Karpas-422 (cell line): ENCODE data around the gene CCZ1. TPM values are rescaled to one million over a fixed set of nuclear protein-coding genes. Genes with fewer than 3 reads are reported as not detected.
"Not testable (repeated sequence)": the region's sequence is repeated elsewhere in the genome, so short reads cannot be mapped to it uniquely, and the experiment has no call there.

Experiments
- DNase-seq: peaks from one replicate; pipeline ENCODE4 v3.0.0-alpha.2; 2015
- H2AFZ ChIP-seq: fragments of 200-600 bp; sonication (generic); 2 replicates; pipeline ENCODE4 v1.6.1; 2014; ENCODE audit warnings: antibody characterized with exemption, low read length, mixed read lengths
- H3K27ac ChIP-seq: fragments of 200-600 bp; sonication (generic); 2 replicates; pipeline ENCODE4 v1.5.1; 2014; ENCODE audit warnings: mild to moderate bottlenecking, low read length, moderate library complexity
- H3K27me3 ChIP-seq: fragments of 200-600 bp; sonication (generic); 2 replicates; pipeline ENCODE4 v1.6.1; 2014; ENCODE audit warnings: low read length, mixed read lengths
- H3K36me3 ChIP-seq: fragments of 200-600 bp; sonication (generic); 2 replicates; pipeline ENCODE4 v1.6.1; 2014; ENCODE audit warnings: low read length, mixed read lengths; ENCODE audit not compliant: insufficient read depth
- H3K4me1 ChIP-seq: fragments of 200-600 bp; sonication (generic); 2 replicates; pipeline ENCODE4 v1.6.1; 2014; ENCODE audit warnings: mild to moderate bottlenecking, low read length, mixed read lengths
- H3K4me2 ChIP-seq: fragments of 200-600 bp; sonication (generic); 2 replicates; pipeline ENCODE4 v1.6.1; 2014; ENCODE audit warnings: low read length, low read depth, mild to moderate bottlenecking; ENCODE audit not compliant: poor library complexity, severe bottlenecking
- H3K4me3 ChIP-seq: fragments of 200-600 bp; sonication (generic); 2 replicates; pipeline ENCODE4 v1.5.1; 2014; ENCODE audit warnings: mild to moderate bottlenecking, antibody characterized with exemption, low read length, mixed read lengths
- H3K79me2 ChIP-seq: fragments of 200-600 bp; sonication (generic); 2 replicates; pipeline ENCODE4 v1.6.1; 2014; ENCODE audit warnings: mild to moderate bottlenecking, low read length, mixed read lengths
- H3K9ac ChIP-seq: fragments of 200-600 bp; sonication (generic); 2 replicates; pipeline ENCODE4 v1.6.0; 2014; ENCODE audit warnings: low read length
- H3K9me2 ChIP-seq: fragments of 200-600 bp; sonication (generic), shearing (Covaris generic); replicated peaks from 2 replicates; pipeline ENCODE4 v1.6.0; 2014; ENCODE audit warnings: mild to moderate bottlenecking, low read length, moderate library complexity; ENCODE audit not compliant: insufficient read depth
- H3K9me3 ChIP-seq: fragments of 300-700, 200-600 bp; sonication (generic); 2 replicates; pipeline ENCODE4 v1.6.1; 2014; ENCODE audit warnings: low read length, mixed read lengths
- H4K20me1 ChIP-seq: fragments of 200-600 bp; sonication (generic); 2 replicates; pipeline ENCODE4 v1.6.1; 2014; ENCODE audit warnings: mild to moderate bottlenecking, antibody characterized with exemption, low read length, low read depth; ENCODE audit not compliant: insufficient read depth
- total RNA-seq: library from RNA; depleted of rRNA; stranded (reverse); fragments of >200 nt; shearing (Covaris generic); gene quantifications from 2 replicates; pipeline ENCODE4 v1.2.3, GENCODE V29; 2014; ENCODE audit warnings: low replicate concordance; rRNA removed

The CCZ1 gene
- total RNA-seq, result 52.1 and 61.2 TPM in 2 replicates

- H3K9ac ChIP-seq, result peak within 1 kb of the TSS; percentile 61
- not testable (repeated sequence) for H3K27me3 ChIP-seq, H3K4me1 ChIP-seq, H3K79me2 ChIP-seq, H3K27ac ChIP-seq, H2AFZ ChIP-seq, H3K9me2 ChIP-seq, H4K20me1 ChIP-seq, H3K36me3 ChIP-seq, H3K9me3 ChIP-seq
- peak; percentile 83 for DNase-seq
- H3K4me2 ChIP-seq, result peak within 1 kb of the TSS; percentile 56
- H3K4me3 ChIP-seq, result peak within 1 kb of the TSS; percentile 61; the same call in 1 of the 2 replicates
These were observed at the start of gene CCZ1 for GRCh38 chr7:5898480-5899224. CCZ1 (plus strand) TSS chr7:5898733; CDS start chr7:5898800, 67 bp downstream.

GRCh38 chr7:5850944-5851343 is 47.6 kb upstream of the CCZ1 start:
- H4K20me1 ChIP-seq, result no peaks in the 10 kb centered on the region
- DNase-seq, result no peak
- no peaks in the 10 kb centered on the region for H3K27me3 ChIP-seq
- H3K79me2 ChIP-seq, result no peaks in the 10 kb centered on the region
- H3K4me2 ChIP-seq, result no peak overlapping the region
- no peaks in the 10 kb centered on the region for H3K4me1 ChIP-seq
- H3K4me3 ChIP-seq, result no peak overlapping the region
- H3K27ac ChIP-seq, result no peak overlapping the region
- no peak overlapping the region for H3K9ac ChIP-seq
- no peaks in the 10 kb centered on the region for H3K9me3 ChIP-seq
- no peaks in the 10 kb centered on the region for H3K9me2 ChIP-seq
- H2AFZ ChIP-seq, result no peak overlapping the region
- H3K36me3 ChIP-seq, result no peaks in the 10 kb centered on the region

- Histone ChIP-seq H3K4me3 (no peak overlapping the region), H3K27me3 (no peaks in the 10 kb centered on the region), H3K4me1 (no peaks in the 10 kb centered on the region), H3K9ac (no peak overlapping the region), H3K9me3 (no peaks in the 10 kb centered on the region), H4K20me1 (no peaks in the 10 kb centered on the region), H3K9me2 (no peaks in the 10 kb centered on the region), H3K4me2 (no peak overlapping the region), H3K36me3 (no peaks in the 10 kb centered on the region), H2AFZ (no peak overlapping the region), H3K79me2 (no peaks in the 10 kb centered on the region), H3K27ac (no peak overlapping the region)
- no peak for DNase-seq
These were observed 43.8 kb upstream of the CCZ1 start for GRCh38 chr7:5854738-5855137.

- H3K4me1 ChIP-seq, H3K4me3 ChIP-seq, H3K27ac ChIP-seq, H3K27me3 ChIP-seq, H4K20me1 ChIP-seq, H3K36me3 ChIP-seq, H3K9me2 ChIP-seq, H3K9me3 ChIP-seq, H2AFZ ChIP-seq, DNase-seq, H3K4me2 ChIP-seq, H3K9ac ChIP-seq, H3K79me2 ChIP-seq: not testable (repeated sequence)
These were observed 41.4 kb upstream of the CCZ1 start for GRCh38 chr7:5857041-5857575.

GRCh38 chr7:5858494-5858893 is 40.0 kb upstream of the CCZ1 start:
- H3K9me2 ChIP-seq, H3K4me1 ChIP-seq, DNase-seq, H3K9me3 ChIP-seq, H3K79me2 ChIP-seq, H3K4me2 ChIP-seq, H3K9ac ChIP-seq, H3K36me3 ChIP-seq, H3K27ac ChIP-seq, H3K27me3 ChIP-seq, H2AFZ ChIP-seq, H4K20me1 ChIP-seq, H3K4me3 ChIP-seq: not testable (repeated sequence)

GRCh38 chr7:5861281-5861680 is 37.3 kb upstream of the CCZ1 start:
- not testable (repeated sequence) for H2AFZ ChIP-seq, H3K4me3 ChIP-seq, H3K9me2 ChIP-seq, H4K20me1 ChIP-seq, H3K4me2 ChIP-seq, DNase-seq, H3K79me2 ChIP-seq, H3K9me3 ChIP-seq, H3K27ac ChIP-seq, H3K9ac ChIP-seq, H3K27me3 ChIP-seq, H3K4me1 ChIP-seq, H3K36me3 ChIP-seq

GRCh38 chr7:5862753-5863366 is 35.7 kb upstream of the CCZ1 start:
- not testable (repeated sequence) for H2AFZ ChIP-seq, H3K9me3 ChIP-seq, H3K9me2 ChIP-seq, H3K9ac ChIP-seq, H3K4me3 ChIP-seq, DNase-seq, H3K36me3 ChIP-seq, H3K27me3 ChIP-seq, H3K27ac ChIP-seq, H3K4me2 ChIP-seq, H4K20me1 ChIP-seq, H3K79me2 ChIP-seq, H3K4me1 ChIP-seq

GRCh38 chr7:5865279-5865931 is 33.1 kb upstream of the CCZ1 start:
- H3K4me3 ChIP-seq, H3K27me3 ChIP-seq, H3K36me3 ChIP-seq, H3K9ac ChIP-seq, H3K4me1 ChIP-seq, DNase-seq, H3K27ac ChIP-seq, H2AFZ ChIP-seq, H3K9me3 ChIP-seq, H4K20me1 ChIP-seq, H3K9me2 ChIP-seq, H3K79me2 ChIP-seq, H3K4me2 ChIP-seq: not testable (repeated sequence)
